GM06990 (cell line): ENCODE results near the gene MAPK1.
"Not testable (repeated sequence)": the region's sequence is repeated elsewhere in the genome, so short reads cannot be mapped to it uniquely, and the experiment has no call there.

ENCODE experiments used
- DNase-seq: peaks from one replicate; pipeline ENCODE4 v3.0.0-alpha.2; 2011; ENCODE audit not compliant: insufficient read length; ENCODE audit errors: extremely low read depth
- H3K27me3 ChIP-seq: replicated peaks from 2 replicates; pipeline ENCODE4 v1.6.0; 2011; ENCODE audit warnings: low read length; ENCODE audit not compliant: control insufficient read depth, insufficient read depth
- H3K36me3 ChIP-seq: 2 replicates; pipeline ENCODE4 v1.5.1; 2011; ENCODE audit warnings: low read length; ENCODE audit not compliant: control insufficient read depth, insufficient read depth
- H3K4me3 ChIP-seq: replicated peaks from 2 replicates; pipeline ENCODE4 v1.5.1; 2011; ENCODE audit warnings: low read depth, mild to moderate bottlenecking, control low read depth, low read length
- CTCF ChIP-seq: IDR thresholded peaks from 2 replicates; pipeline ENCODE4 v1.5.1; 2011; ENCODE audit warnings: low read length, control low read depth, mild to moderate bottlenecking, inconsistent platforms; ENCODE audit not compliant: insufficient read depth, poor library complexity, severe bottlenecking

The MAPK1 gene

GRCh38 chr22:21827628-21828267 lies 39.7 kb downstream of the MAPK1 start:
- DNase-seq, result no peak
- H3K27me3 ChIP-seq, result no peaks in the 10 kb centered on the region
- no peaks in the 10 kb centered on the region for H3K36me3 ChIP-seq
- H3K4me3 ChIP-seq, result no peak overlapping the region
- no peak for TF ChIP-seq CTCF

- DNase-seq, result no peak
- Histone ChIP-seq H3K27me3 (no peaks in the 10 kb centered on the region), H3K4me3 (no peak overlapping the region), H3K36me3 (no peaks in the 10 kb centered on the region)
- no peak for TF ChIP-seq CTCF
Observed at GRCh38 chr22:21826204-21826603, 41.2 kb downstream of the MAPK1 start.

GRCh38 chr22:21824962-21825361 lies 42.5 kb downstream of the MAPK1 start:
- not testable (repeated sequence) for H3K36me3 ChIP-seq, H3K4me3 ChIP-seq, H3K27me3 ChIP-seq, DNase-seq

- no peak for TF ChIP-seq CTCF
- H3K27me3 ChIP-seq, result no peaks in the 10 kb centered on the region
- DNase-seq, result no peak
Observed at GRCh38 chr22:21824445-21824912, 43.0 kb downstream of the MAPK1 start.

GRCh38 chr22:21823740-21824444 lies 43.6 kb downstream of the MAPK1 start:
- no peak for TF ChIP-seq CTCF
- no peaks in the 10 kb centered on the region for H3K27me3 ChIP-seq
- DNase-seq, result no peak
- no peaks in the 10 kb centered on the region for H3K36me3 ChIP-seq
- no peak overlapping the region for H3K4me3 ChIP-seq

More at GRCh38 chr22:21824445-21824912, 43.0 kb downstream of the MAPK1 start:
- H3K36me3 ChIP-seq, result no peaks in the 10 kb centered on the region
- H3K4me3 ChIP-seq, result no peak overlapping the region

- Histone ChIP-seq H3K27me3 (no peaks in the 10 kb centered on the region), H3K36me3 (no peaks in the 10 kb centered on the region), H3K4me3 (no peak overlapping the region)
- no peak for DNase-seq
- no peak for TF ChIP-seq CTCF
Observed at GRCh38 chr22:21819183-21819770, 48.2 kb downstream of the MAPK1 start.
